Gastrocnemius medialis (tissue), 4 donors: Measurements from ENCODE around the gene USE1. TPM values are rescaled to one million over a fixed set of nuclear protein-coding genes. Genes with fewer than 3 reads are reported as not detected.

Source experiments
- ATAC-seq, 2 donors: fragments of 150-250 bp; one replicate each; pipeline ENCODE4 v1.9.1; 2016
- DNase-seq, 2 donors: peaks; one replicate each; pipeline ENCODE4 v3.0.0-alpha.2; 2019
- H3K27ac ChIP-seq, 4 donors: fragments of 200-600 bp; sonication (generic); 1 replicate in 1 of 4; 2 replicates in 3 of 4; pipeline ENCODE4 v1.5.1; 2016 to 2018; ENCODE audit warnings: mild to moderate bottlenecking in 2 of 4, moderate library complexity in 1 of 4
- H3K27me3 ChIP-seq, 3 donors: fragments of 200-600 bp; sonication (generic) in 2 of 3; 1 replicate in 1 of 3; 2 replicates in 2 of 3; pipeline versions ENCODE4 v1.5.1 to v1.6.0; 2016 to 2019; ENCODE audit warnings: mild to moderate bottlenecking in 1 of 3, moderate library complexity in 1 of 3
- H3K36me3 ChIP-seq, 2 donors: fragments of 200-600 bp; sonication (generic) in 1 of 2; one replicate each; pipeline ENCODE4 v1.5.1; 2017 to 2018
- H3K4me1 ChIP-seq, 2 donors: fragments of 200-600 bp; sonication (generic) in 1 of 2; one replicate each; pipeline ENCODE4 v1.5.1; 2016 to 2017; ENCODE audit warnings: mild to moderate bottlenecking in 2 of 2
- H3K4me3 ChIP-seq, 4 donors: fragments of 200-600 bp; sonication (generic) in 3 of 4; 1 replicate in 1 of 4; 2 replicates in 3 of 4; pipeline ENCODE4 v1.5.1; 2016 to 2019; ENCODE audit warnings: mild to moderate bottlenecking in 2 of 4
- H3K9me3 ChIP-seq, 3 donors: fragments of 200-600 bp; sonication (generic) in 2 of 3; 1 replicate in 1 of 3; 2 replicates in 2 of 3; pipeline ENCODE4 v1.5.1; 2016 to 2019
- POLR2A ChIP-seq, 2 donors: fragments of 450-650 bp; IDR thresholded peaks; one replicate each; pipeline ENCODE4 v1.6.1; 2017; ENCODE audit warnings: antibody characterized with exemption in 2 of 2, mild to moderate bottlenecking in 2 of 2, moderate library complexity in 2 of 2
- in situ Hi-C, 4 donors: fragments of 200-750 bp; cut with MboI; loops; one replicate each; pipeline versions ENCODE4 v1.15.0 to v1.8.0; 2017; ENCODE audit warnings: low sequenced_read_pairs in 4 of 4
- intact Hi-C: fragments of 100-400 bp; cut with DNase I; formaldehyde crosslinking; loops from one replicate; pipeline ENCODE4 v1.15.1; 2023; ENCODE audit warnings: low total_unique reads
- total RNA-seq, 4 donors: library from RNA; depleted of rRNA; stranded (reverse); fragments of >200 nt; gene quantifications; one replicate each; pipeline versions ENCODE4 v1.1.0 to v1.2.3, GENCODE V29; 2016
- TF ChIP-seq, protein P1 (sequence below), 5 experiments: fragments of 450-650 bp in 3 of 5; fragments of 200-600 bp in 2 of 5; sonication (generic) in 2 of 5; IDR thresholded peaks in 4 of 5; conservative IDR thresholded peaks in 1 of 5; 1 replicate in 4 of 5; 2 replicates in 1 of 5; pipeline ENCODE4 v1.5.1; 2016 to 2019; ENCODE audit warnings: antibody characterized with exemption in 5 of 5, mild to moderate bottlenecking in 3 of 5, moderate library complexity in 3 of 5

The USE1 gene
- total RNA-seq, 4 donors from 2014 or later = 14.1 to 39.9 (median 22.3) TPM

DNA sequence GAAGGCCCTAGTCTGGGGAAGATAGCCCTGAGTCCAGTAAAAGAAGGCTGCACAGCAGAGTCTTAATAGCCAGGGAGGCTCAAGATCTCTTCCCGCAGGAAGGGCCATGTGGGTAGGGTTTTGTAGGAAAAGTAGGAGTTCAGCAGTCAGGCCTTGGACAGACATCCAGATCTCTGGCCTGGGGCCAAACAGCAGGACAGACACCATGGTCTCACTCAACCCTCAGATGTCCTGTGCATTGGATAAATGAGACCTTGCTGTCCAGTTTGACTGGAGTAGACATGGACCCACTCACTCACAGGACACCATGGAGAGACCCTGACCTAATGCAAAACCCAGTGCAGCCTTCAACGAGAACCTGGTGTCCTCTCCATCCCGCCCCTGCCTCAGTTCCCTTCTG is 14.7 kb downstream of the USE1 start:
- ATAC-seq (no peak), DNase-seq (no peak)
- in situ Hi-C loops (no loop called here), intact Hi-C loops (loop anchor here (5.0 kb wide), 1 partner anchor 93 kb away; no protein-coding TSS in a partner anchor)
- Histone ChIP-seq H3K4me3 (no peak overlapping the region), H3K27me3 (no peaks in the 10 kb centered on the region), H3K9me3 (no peaks in the 10 kb centered on the region), H3K36me3 (peaks cover 0 to 16% of the 10 kb centered on the region in 2 donors), H3K4me1 (peaks cover 9 to 15% of the 10 kb centered on the region in 2 donors), H3K27ac (no peak overlapping the region)
- TF ChIP-seq, protein P1, sequence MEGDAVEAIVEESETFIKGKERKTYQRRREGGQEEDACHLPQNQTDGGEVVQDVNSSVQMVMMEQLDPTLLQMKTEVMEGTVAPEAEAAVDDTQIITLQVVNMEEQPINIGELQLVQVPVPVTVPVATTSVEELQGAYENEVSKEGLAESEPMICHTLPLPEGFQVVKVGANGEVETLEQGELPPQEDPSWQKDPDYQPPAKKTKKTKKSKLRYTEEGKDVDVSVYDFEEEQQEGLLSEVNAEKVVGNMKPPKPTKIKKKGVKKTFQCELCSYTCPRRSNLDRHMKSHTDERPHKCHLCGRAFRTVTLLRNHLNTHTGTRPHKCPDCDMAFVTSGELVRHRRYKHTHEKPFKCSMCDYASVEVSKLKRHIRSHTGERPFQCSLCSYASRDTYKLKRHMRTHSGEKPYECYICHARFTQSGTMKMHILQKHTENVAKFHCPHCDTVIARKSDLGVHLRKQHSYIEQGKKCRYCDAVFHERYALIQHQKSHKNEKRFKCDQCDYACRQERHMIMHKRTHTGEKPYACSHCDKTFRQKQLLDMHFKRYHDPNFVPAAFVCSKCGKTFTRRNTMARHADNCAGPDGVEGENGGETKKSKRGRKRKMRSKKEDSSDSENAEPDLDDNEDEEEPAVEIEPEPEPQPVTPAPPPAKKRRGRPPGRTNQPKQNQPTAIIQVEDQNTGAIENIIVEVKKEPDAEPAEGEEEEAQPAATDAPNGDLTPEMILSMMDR (IDR thresholded peaks at IDR 0.05 in 4 of 5, conservative IDR thresholded peaks at IDR 0.05 in 1 of 5) = no peak
- no peak for TF ChIP-seq POLR2A (IDR thresholded peaks at IDR 0.05)

DNA sequence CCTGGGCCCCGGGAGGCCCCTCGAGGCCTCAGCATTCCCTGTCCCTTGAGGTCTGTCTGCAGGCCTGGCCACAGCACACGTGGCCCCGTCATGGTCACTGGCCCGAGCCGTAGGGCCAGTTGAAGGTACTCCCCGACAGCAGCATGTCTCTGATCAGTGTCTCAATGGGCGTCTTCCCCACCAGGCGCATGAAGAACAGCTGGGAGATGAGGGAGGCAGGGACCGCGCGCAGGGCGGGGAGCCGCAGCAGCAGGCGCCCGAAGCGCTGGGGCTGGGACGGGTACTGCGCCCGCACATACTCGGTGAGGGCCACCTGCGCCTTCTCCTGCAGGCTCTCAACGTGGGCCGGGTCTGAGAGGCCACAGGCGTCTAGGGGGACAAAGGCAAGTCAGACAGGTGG is 17.1 kb downstream of the USE1 start:
- in situ Hi-C loops (no loop called here), intact Hi-C loops (no loop called here)
- DNase-seq (no peak), ATAC-seq (no peak)
- Histone ChIP-seq H3K36me3 (peaks cover 0 to 16% of the 10 kb centered on the region in 2 donors), H3K4me1 (peaks cover 10 to 22% of the 10 kb centered on the region in 2 donors), H3K9me3 (no peaks in the 10 kb centered on the region), H3K27ac (no peak overlapping the region), H3K4me3 (no peak overlapping the region), H3K27me3 (no peaks in the 10 kb centered on the region)
- TF ChIP-seq POLR2A (IDR thresholded peaks at IDR 0.05) = no peak
- TF ChIP-seq, protein P1 (IDR thresholded peaks at IDR 0.05 in 4 of 5, conservative IDR thresholded peaks at IDR 0.05 in 1 of 5) = no peak

DNA sequence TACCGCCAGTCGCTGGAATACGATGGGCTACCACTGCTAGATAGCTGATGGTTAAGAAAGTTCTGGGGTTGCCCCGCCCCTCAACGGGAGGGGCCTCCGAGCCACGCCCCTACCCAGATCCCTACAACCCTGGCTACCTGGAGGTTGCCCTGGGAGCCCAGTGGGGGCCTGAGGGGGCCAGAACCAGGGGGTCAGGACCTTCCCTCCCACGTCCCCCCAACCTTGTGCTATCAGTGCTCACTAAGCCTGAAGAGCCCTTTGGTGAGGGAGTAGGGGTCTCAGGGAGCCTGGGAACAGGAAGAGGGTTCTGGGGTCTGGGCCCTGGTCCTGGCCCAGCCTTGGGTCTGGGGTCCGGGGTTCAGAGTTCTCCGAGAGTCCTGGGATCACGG is 19.7 kb downstream of the USE1 start:
- peak overlapping the region; percentile 45 to 65 (median 50) for H3K4me3 ChIP-seq

DNA sequence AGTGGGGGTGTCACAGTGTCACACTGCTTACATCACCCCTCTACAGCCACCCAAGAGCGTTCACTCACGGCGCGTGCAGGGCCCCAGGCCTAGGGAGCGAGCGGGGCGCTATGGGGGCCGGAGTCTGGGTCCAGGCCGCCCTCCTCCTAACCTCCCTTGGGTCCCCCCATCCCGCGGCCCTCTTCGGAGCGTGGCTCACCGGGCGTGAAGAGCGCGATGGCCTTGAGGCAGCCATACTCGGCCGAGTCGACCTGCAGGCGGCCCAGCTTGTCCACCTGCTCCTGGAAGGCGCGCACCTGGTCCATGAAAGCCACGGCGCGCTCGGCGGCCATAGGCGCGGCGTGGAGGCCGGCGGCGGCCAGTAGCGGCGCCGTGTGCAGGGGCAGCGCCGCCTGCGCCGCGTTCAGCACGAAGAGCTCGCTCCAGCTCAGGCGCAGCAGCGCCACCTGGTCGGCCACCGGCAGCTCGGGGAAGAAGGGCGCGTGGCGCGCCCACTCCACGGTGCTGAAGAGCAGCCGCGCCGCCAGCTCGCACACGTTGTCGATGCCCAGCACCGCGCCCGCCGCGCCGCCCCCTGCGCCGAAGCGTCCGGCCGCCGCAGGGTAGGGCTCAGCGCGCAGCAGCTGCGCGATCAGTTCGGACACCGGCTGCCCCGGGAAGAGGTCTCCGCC is 20.3 kb downstream of the USE1 start:
- H3K9me3 ChIP-seq = no peaks in the 10 kb centered on the region
- ATAC-seq (peak; percentile 84 to 86), DNase-seq (peak in 1 of 2 donors; percentile 62)
- peaks cover 0 to 26% of the 10 kb centered on the region in 2 donors for H3K36me3 ChIP-seq
- no peaks in the 10 kb centered on the region for H3K27me3 ChIP-seq
- peak overlapping the region; percentile 50 to 78 (median 70) for H3K27ac ChIP-seq
- intact Hi-C loops = loop anchor here (5.0 kb wide), 1 partner anchor 168 kb away; no protein-coding TSS in a partner anchor
- H3K4me3 ChIP-seq = peak overlapping the region; percentile 45 to 65 (median 50)
- peaks cover 9 to 16% of the 10 kb centered on the region in 2 donors for H3K4me1 ChIP-seq
- TF ChIP-seq POLR2A (IDR thresholded peaks at IDR 0.05) = no peak
- TF ChIP-seq, protein P1 (IDR thresholded peaks at IDR 0.05 in 4 of 5, conservative IDR thresholded peaks at IDR 0.05 in 1 of 5) = peak in 4 of 5 experiments; percentile 27 to 67 (median 52)
- in situ Hi-C loops = no loop called here

More for the DNA sequence above, 19.7 kb downstream of the USE1 start:
- in situ Hi-C loops = no loop called here
- Histone ChIP-seq H3K27ac (peak overlapping the region; percentile 50 to 78 (median 70)), H3K36me3 (peaks cover 0 to 26% of the 10 kb centered on the region in 2 donors), H3K27me3 (no peaks in the 10 kb centered on the region), H3K9me3 (no peaks in the 10 kb centered on the region), H3K4me1 (peaks cover 9 to 16% of the 10 kb centered on the region in 2 donors)
- TF ChIP-seq POLR2A (IDR thresholded peaks at IDR 0.05) = no peak
- TF ChIP-seq, protein P1 (IDR thresholded peaks at IDR 0.05 in 4 of 5, conservative IDR thresholded peaks at IDR 0.05 in 1 of 5) = no peak
- DNase-seq (peak in 1 of 2 donors; percentile 45), ATAC-seq (peak; percentile 66)
- intact Hi-C loops = loop anchor here (5.0 kb wide), 1 partner anchor 168 kb away; no protein-coding TSS in a partner anchor
